ENCODE data around the gene NEUROG1.
A peak's percentile ranks its signal among the peaks of the same experiment; 100 is the strongest.

The NEUROG1 gene

DNA sequence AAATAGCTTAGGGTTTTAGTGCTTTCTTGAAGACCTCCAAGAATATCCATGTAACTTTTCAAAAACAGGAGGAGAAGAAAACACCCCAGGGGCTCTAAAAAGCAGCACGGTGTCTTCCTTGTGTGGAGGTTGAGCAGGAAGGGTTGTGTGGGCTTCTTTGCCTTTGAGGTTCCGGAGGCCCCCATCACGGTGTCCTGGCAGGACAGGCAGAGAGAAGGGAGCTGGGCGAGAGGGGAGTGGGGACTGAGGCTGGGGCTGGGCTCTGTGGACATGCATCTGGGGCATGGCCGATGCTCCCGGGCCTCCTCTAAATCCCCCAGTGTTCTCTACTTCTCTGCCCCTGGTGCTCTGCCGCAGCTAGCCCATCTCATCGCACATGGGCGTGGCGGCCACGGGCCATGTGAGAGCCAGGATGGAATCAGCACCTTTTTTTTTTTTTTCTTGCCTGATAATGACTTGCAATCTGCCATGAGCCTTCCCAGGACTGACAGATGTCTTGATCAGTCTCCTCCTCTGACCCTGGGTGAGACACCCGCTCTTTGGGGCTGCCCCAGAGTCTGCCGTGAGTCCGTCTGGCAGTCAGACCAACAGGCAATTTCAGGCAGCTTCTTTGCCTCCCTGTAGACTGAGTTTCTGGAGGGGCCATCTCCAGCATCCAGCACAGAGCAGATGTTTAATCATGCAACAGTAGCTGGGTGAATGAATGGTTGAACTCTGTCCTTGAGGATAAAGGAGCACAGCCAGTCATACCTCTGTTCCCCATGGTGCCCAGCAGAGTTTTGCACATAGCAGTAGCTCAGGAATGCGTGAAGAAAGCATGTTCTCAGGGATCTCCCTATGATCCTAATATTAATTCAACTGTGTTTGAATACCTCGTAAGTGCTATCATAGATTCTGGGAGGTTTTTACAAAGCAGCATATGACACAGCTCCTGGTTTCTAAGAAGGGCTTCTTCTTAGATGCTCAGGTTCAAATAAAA is 30.9 kb upstream of the NEUROG1 start:
- H3K36me3 ChIP-seq (ENCODE audit: control insufficient read depth in 2 of 2, insufficient read depth in 1 of 2, low read length in 2 of 2) = no peaks in the 10 kb centered on the region
- H3K27ac ChIP-seq (ENCODE audit: extremely low read depth, low read depth, low read length) = no peak overlapping the region
- CTCF ChIA-PET = interaction anchor here (0.5 to 17.7 kb wide), 72 partner anchors 9 to 1063 kb away, joined by 3 to 575 read pairs (median 4); partner anchors contain the start of genes CXCL14, NEUROG1 and SLC25A48
- H3K9me3 ChIP-seq (ENCODE audit: control insufficient read depth, insufficient read depth, low read depth, low read length) = no peaks in the 10 kb centered on the region
- POLR2A ChIA-PET = interaction anchor here (0.6 kb wide), 1 partner anchor 370 kb away, joined by 4 read pairs; no protein-coding TSS in a partner anchor
- H3K4me1 ChIP-seq (ENCODE audit: control insufficient read depth, insufficient read depth, low read length) = no peaks in the 10 kb centered on the region
- TF ChIP-seq, protein P1, sequence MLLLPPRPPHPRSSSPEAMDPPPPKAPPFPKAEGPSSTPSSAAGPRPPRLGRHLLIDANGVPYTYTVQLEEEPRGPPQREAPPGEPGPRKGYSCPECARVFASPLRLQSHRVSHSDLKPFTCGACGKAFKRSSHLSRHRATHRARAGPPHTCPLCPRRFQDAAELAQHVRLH (tag by site-specific recombination; IDR thresholded peaks at IDR 0.05) = no peak
- TF ChIP-seq ELK4 (IDR thresholded peaks at IDR 0.05; ENCODE audit: borderline replicate concordance, low read depth, low read length) = no peak
- TF ChIP-seq SP7 (tag by site-specific recombination; IDR thresholded peaks at IDR 0.05) = peak; percentile 4; the same call in 1 of the 2 replicates
- no peak for TF ChIP-seq YY1 (tag by site-specific recombination; IDR thresholded peaks at IDR 0.05)
- TF ChIP-seq ZNF37A (tag by site-specific recombination; IDR thresholded peaks at IDR 0.05) = no peak
- no peak for TF ChIP-seq ZBTB20 (tag by site-specific recombination; IDR thresholded peaks at IDR 0.05)
- no peak overlapping the region for H3K4me3 ChIP-seq (ENCODE audit: low read depth, low read length)

- CTCF ChIA-PET = interaction anchor here (0.5 to 17.7 kb wide), 74 partner anchors 10 to 1064 kb away, joined by 3 to 575 read pairs (median 4); partner anchors contain the start of genes CXCL14, NEUROG1 and SLC25A48
- Histone ChIP-seq H3K4me3 (ENCODE audit: low read depth, low read length) (no peak overlapping the region), H3K4me1 (ENCODE audit: control insufficient read depth, insufficient read depth, low read length) (no peaks in the 10 kb centered on the region), H3K27ac (ENCODE audit: extremely low read depth, low read depth, low read length) (no peak overlapping the region), H3K36me3 (ENCODE audit: control insufficient read depth in 2 of 2, insufficient read depth in 1 of 2, low read length in 2 of 2) (no peaks in the 10 kb centered on the region), H3K9me3 (ENCODE audit: control insufficient read depth, insufficient read depth, low read depth, low read length) (no peaks in the 10 kb centered on the region)
- POLR2A ChIA-PET = interaction anchor here (0.6 kb wide), 1 partner anchor 371 kb away, joined by 4 read pairs; no protein-coding TSS in a partner anchor
- TF ChIP-seq ZNF747 (tag by site-specific recombination; IDR thresholded peaks at IDR 0.05) (no peak), ZBTB20 (tag by site-specific recombination; IDR thresholded peaks at IDR 0.05) (no peak), ZNF335 (tag by site-specific recombination; conservative IDR thresholded peaks at IDR 0.05) (no peak), ZNF654 (tag by site-specific recombination; IDR thresholded peaks at IDR 0.05; ENCODE audit: low read depth) (peak; percentile 36), ZNF660 (tag by site-specific recombination; IDR thresholded peaks at IDR 0.05) (0 out of 2 replicates have a peak, but pooled peaks have one; percentile 45), ZNF624 (tag by site-specific recombination; IDR thresholded peaks at IDR 0.05) (no peak), ZSCAN30 (tag by site-specific recombination; IDR thresholded peaks at IDR 0.05) (peak; percentile 57; the same call in 1 of the 2 replicates), ZNF76 (tag by site-specific recombination; IDR thresholded peaks at IDR 0.05; ENCODE audit: borderline replicate concordance, low read depth) (0 out of 2 replicates have a peak, but pooled peaks have one; percentile 34), ZNF341 (tag by site-specific recombination; IDR thresholded peaks at IDR 0.05; ENCODE audit: low read depth) (no peak), SP7 (tag by site-specific recombination; IDR thresholded peaks at IDR 0.05) (peak; percentile 25; the same call in 1 of the 2 replicates)
- TF ChIP-seq, protein P2, sequence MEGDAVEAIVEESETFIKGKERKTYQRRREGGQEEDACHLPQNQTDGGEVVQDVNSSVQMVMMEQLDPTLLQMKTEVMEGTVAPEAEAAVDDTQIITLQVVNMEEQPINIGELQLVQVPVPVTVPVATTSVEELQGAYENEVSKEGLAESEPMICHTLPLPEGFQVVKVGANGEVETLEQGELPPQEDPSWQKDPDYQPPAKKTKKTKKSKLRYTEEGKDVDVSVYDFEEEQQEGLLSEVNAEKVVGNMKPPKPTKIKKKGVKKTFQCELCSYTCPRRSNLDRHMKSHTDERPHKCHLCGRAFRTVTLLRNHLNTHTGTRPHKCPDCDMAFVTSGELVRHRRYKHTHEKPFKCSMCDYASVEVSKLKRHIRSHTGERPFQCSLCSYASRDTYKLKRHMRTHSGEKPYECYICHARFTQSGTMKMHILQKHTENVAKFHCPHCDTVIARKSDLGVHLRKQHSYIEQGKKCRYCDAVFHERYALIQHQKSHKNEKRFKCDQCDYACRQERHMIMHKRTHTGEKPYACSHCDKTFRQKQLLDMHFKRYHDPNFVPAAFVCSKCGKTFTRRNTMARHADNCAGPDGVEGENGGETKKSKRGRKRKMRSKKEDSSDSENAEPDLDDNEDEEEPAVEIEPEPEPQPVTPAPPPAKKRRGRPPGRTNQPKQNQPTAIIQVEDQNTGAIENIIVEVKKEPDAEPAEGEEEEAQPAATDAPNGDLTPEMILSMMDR (tag by site-specific recombination; IDR thresholded peaks at IDR 0.05) = peak; percentile 58; the same call in 1 of the 2 replicates
- TF ChIP-seq, protein P3, sequence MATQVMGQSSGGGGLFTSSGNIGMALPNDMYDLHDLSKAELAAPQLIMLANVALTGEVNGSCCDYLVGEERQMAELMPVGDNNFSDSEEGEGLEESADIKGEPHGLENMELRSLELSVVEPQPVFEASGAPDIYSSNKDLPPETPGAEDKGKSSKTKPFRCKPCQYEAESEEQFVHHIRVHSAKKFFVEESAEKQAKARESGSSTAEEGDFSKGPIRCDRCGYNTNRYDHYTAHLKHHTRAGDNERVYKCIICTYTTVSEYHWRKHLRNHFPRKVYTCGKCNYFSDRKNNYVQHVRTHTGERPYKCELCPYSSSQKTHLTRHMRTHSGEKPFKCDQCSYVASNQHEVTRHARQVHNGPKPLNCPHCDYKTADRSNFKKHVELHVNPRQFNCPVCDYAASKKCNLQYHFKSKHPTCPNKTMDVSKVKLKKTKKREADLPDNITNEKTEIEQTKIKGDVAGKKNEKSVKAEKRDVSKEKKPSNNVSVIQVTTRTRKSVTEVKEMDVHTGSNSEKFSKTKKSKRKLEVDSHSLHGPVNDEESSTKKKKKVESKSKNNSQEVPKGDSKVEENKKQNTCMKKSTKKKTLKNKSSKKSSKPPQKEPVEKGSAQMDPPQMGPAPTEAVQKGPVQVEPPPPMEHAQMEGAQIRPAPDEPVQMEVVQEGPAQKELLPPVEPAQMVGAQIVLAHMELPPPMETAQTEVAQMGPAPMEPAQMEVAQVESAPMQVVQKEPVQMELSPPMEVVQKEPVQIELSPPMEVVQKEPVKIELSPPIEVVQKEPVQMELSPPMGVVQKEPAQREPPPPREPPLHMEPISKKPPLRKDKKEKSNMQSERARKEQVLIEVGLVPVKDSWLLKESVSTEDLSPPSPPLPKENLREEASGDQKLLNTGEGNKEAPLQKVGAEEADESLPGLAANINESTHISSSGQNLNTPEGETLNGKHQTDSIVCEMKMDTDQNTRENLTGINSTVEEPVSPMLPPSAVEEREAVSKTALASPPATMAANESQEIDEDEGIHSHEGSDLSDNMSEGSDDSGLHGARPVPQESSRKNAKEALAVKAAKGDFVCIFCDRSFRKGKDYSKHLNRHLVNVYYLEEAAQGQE (tag by site-specific recombination; IDR thresholded peaks at IDR 0.05) = 0 out of 2 replicates have a peak, but pooled peaks have one; percentile 53
Observed at GRCh38 chr5:135565725-135566421, 30.1 kb upstream of the NEUROG1 start.

All from HEK293 (cell line).